ENCODE measurements around the gene RANBP1.
"Not testable (repeated sequence)": the region's sequence is repeated elsewhere in the genome, so short reads cannot be mapped to it uniquely, and the experiment has no call there.

The RANBP1 gene

GRCh38 chr22:20157430-20158183 is 41.7 kb downstream of the RANBP1 start:
- WGBS, 2 experiments (ENCODE audit: insufficient coverage in 2 of 2) = 77 to 84% methylated on average over 7 to 8 of the region's 15 CpGs
- Histone ChIP-seq H3K4me3 (ENCODE audit: extremely low read depth, insufficient read depth, low read length, poor library complexity, severe bottlenecking) (no peak overlapping the region), H3K36me3 (ENCODE audit: control insufficient read depth, insufficient read depth, low read length) (no peaks in the 10 kb centered on the region), H3K4me1 (ENCODE audit: control insufficient read depth, insufficient read depth, low read length, poor library complexity, severe bottlenecking) (peaks cover 3% of the 10 kb centered on the region), H3K9me3 (ENCODE audit: control insufficient read depth, low read length) (no peaks in the 10 kb centered on the region), H3K27ac (ENCODE audit: low read depth, low read length, severe bottlenecking) (no peak overlapping the region)

- Histone ChIP-seq H3K9me3 (ENCODE audit: control insufficient read depth, low read length) (no peaks in the 10 kb centered on the region), H3K4me3 (ENCODE audit: extremely low read depth, insufficient read depth, low read length, poor library complexity, severe bottlenecking) (no peak overlapping the region), H3K27ac (ENCODE audit: low read depth, low read length, severe bottlenecking) (no peak overlapping the region), H3K36me3 (ENCODE audit: control insufficient read depth, insufficient read depth, low read length) (no peaks in the 10 kb centered on the region), H3K4me1 (ENCODE audit: control insufficient read depth, insufficient read depth, low read length, poor library complexity, severe bottlenecking) (peaks cover 3% of the 10 kb centered on the region)
- 88 to 89% methylated on average over 11 to 12 of the region's 15 CpGs for WGBS, 2 experiments (ENCODE audit: insufficient coverage in 2 of 2)
Observed at GRCh38 chr22:20158391-20159036, 42.6 kb downstream of the RANBP1 start.

GRCh38 chr22:20159076-20159475 is 43.2 kb downstream of the RANBP1 start:
- Histone ChIP-seq H3K4me1 (ENCODE audit: control insufficient read depth, insufficient read depth, low read length, poor library complexity, severe bottlenecking) (peaks cover 3% of the 10 kb centered on the region), H3K9me3 (ENCODE audit: control insufficient read depth, low read length) (no peaks in the 10 kb centered on the region), H3K36me3 (ENCODE audit: control insufficient read depth, insufficient read depth, low read length) (no peaks in the 10 kb centered on the region), H3K27ac (ENCODE audit: low read depth, low read length, severe bottlenecking) (no peak overlapping the region), H3K4me3 (ENCODE audit: extremely low read depth, insufficient read depth, low read length, poor library complexity, severe bottlenecking) (no peak overlapping the region)
- 30 to 40% methylated on average over 7 to 8 of the region's 9 CpGs for WGBS, 2 experiments (ENCODE audit: insufficient coverage in 2 of 2)

GRCh38 chr22:20159531-20159930 is 43.6 kb downstream of the RANBP1 start:
- not testable (repeated sequence) for H3K36me3 ChIP-seq (ENCODE audit: control insufficient read depth, insufficient read depth, low read length); H3K4me3 ChIP-seq (ENCODE audit: extremely low read depth, insufficient read depth, low read length, poor library complexity, severe bottlenecking); H3K4me1 ChIP-seq (ENCODE audit: control insufficient read depth, insufficient read depth, low read length, poor library complexity, severe bottlenecking); H3K27ac ChIP-seq (ENCODE audit: low read depth, low read length, severe bottlenecking); H3K9me3 ChIP-seq (ENCODE audit: control insufficient read depth, low read length)
- 86% methylated on average over 1 of the region's 14 CpGs; no CpG with 5 or more reads in 1 of the 2 experiments for WGBS, 2 experiments (ENCODE audit: insufficient coverage in 2 of 2)

GRCh38 chr22:20160041-20160440 is 44.1 kb downstream of the RANBP1 start:
- Histone ChIP-seq H3K4me1 (ENCODE audit: control insufficient read depth, insufficient read depth, low read length, poor library complexity, severe bottlenecking) (peaks cover 3% of the 10 kb centered on the region), H3K36me3 (ENCODE audit: control insufficient read depth, insufficient read depth, low read length) (no peaks in the 10 kb centered on the region), H3K27ac (ENCODE audit: low read depth, low read length, severe bottlenecking) (no peak overlapping the region), H3K4me3 (ENCODE audit: extremely low read depth, insufficient read depth, low read length, poor library complexity, severe bottlenecking) (no peak overlapping the region), H3K9me3 (ENCODE audit: control insufficient read depth, low read length) (no peaks in the 10 kb centered on the region)
- WGBS, 2 experiments (ENCODE audit: insufficient coverage in 2 of 2) = 84 to 89% methylated on average over 4 to 5 of the region's 10 CpGs

GRCh38 chr22:20164863-20165262 is 49.0 kb downstream of the RANBP1 start:
- 92 to 93% methylated on average over 6 to 10 of the region's 11 CpGs for WGBS, 2 experiments (ENCODE audit: insufficient coverage in 2 of 2)
- no peaks in the 10 kb centered on the region for H3K36me3 ChIP-seq (ENCODE audit: control insufficient read depth, insufficient read depth, low read length)
- H3K27ac ChIP-seq (ENCODE audit: low read depth, low read length, severe bottlenecking) = no peak overlapping the region
- H3K4me3 ChIP-seq (ENCODE audit: extremely low read depth, insufficient read depth, low read length, poor library complexity, severe bottlenecking) = no peak overlapping the region
- H3K9me3 ChIP-seq (ENCODE audit: control insufficient read depth, low read length) = no peaks in the 10 kb centered on the region
- H3K4me1 ChIP-seq (ENCODE audit: control insufficient read depth, insufficient read depth, low read length, poor library complexity, severe bottlenecking) = no peaks in the 10 kb centered on the region

GRCh38 chr22:20165421-20165820 is 49.5 kb downstream of the RANBP1 start:
- WGBS, 2 experiments (ENCODE audit: insufficient coverage in 2 of 2) = 91 to 93% methylated on average over 6 to 12 of the region's 12 CpGs
- Histone ChIP-seq H3K9me3 (ENCODE audit: control insufficient read depth, low read length) (no peaks in the 10 kb centered on the region), H3K4me1 (ENCODE audit: control insufficient read depth, insufficient read depth, low read length, poor library complexity, severe bottlenecking) (no peaks in the 10 kb centered on the region), H3K36me3 (ENCODE audit: control insufficient read depth, insufficient read depth, low read length) (no peaks in the 10 kb centered on the region), H3K4me3 (ENCODE audit: extremely low read depth, insufficient read depth, low read length, poor library complexity, severe bottlenecking) (no peak overlapping the region), H3K27ac (ENCODE audit: low read depth, low read length, severe bottlenecking) (no peak overlapping the region)

- 88% methylated on average over 3 to 5 of the region's 7 CpGs for WGBS, 2 experiments (ENCODE audit: insufficient coverage in 2 of 2)
- Histone ChIP-seq H3K4me1 (ENCODE audit: control insufficient read depth, insufficient read depth, low read length, poor library complexity, severe bottlenecking) (no peaks in the 10 kb centered on the region), H3K36me3 (ENCODE audit: control insufficient read depth, insufficient read depth, low read length) (no peaks in the 10 kb centered on the region), H3K27ac (ENCODE audit: low read depth, low read length, severe bottlenecking) (no peak overlapping the region), H3K4me3 (ENCODE audit: extremely low read depth, insufficient read depth, low read length, poor library complexity, severe bottlenecking) (no peak overlapping the region), H3K9me3 (ENCODE audit: control insufficient read depth, low read length) (no peaks in the 10 kb centered on the region)
Observed at GRCh38 chr22:20165913-20166312, 50.0 kb downstream of the RANBP1 start.

- H3K4me3 ChIP-seq (ENCODE audit: extremely low read depth, insufficient read depth, low read length, poor library complexity, severe bottlenecking) = no peak overlapping the region
- no peak overlapping the region for H3K27ac ChIP-seq (ENCODE audit: low read depth, low read length, severe bottlenecking)
- no peaks in the 10 kb centered on the region for H3K4me1 ChIP-seq (ENCODE audit: control insufficient read depth, insufficient read depth, low read length, poor library complexity, severe bottlenecking)
- no peaks in the 10 kb centered on the region for H3K9me3 ChIP-seq (ENCODE audit: control insufficient read depth, low read length)
- no peaks in the 10 kb centered on the region for H3K36me3 ChIP-seq (ENCODE audit: control insufficient read depth, insufficient read depth, low read length)
- WGBS, 2 experiments (ENCODE audit: insufficient coverage in 2 of 2) = 90 to 92% methylated on average over 9 of the region's 9 CpGs
Observed at GRCh38 chr22:20166703-20167102, 50.8 kb downstream of the RANBP1 start.

- Histone ChIP-seq H3K9me3 (ENCODE audit: control insufficient read depth, low read length) (no peaks in the 10 kb centered on the region), H3K4me3 (ENCODE audit: extremely low read depth, insufficient read depth, low read length, poor library complexity, severe bottlenecking) (no peak overlapping the region), H3K27ac (ENCODE audit: low read depth, low read length, severe bottlenecking) (no peak overlapping the region), H3K36me3 (ENCODE audit: control insufficient read depth, insufficient read depth, low read length) (no peaks in the 10 kb centered on the region), H3K4me1 (ENCODE audit: control insufficient read depth, insufficient read depth, low read length, poor library complexity, severe bottlenecking) (no peaks in the 10 kb centered on the region)
- 79 to 82% methylated on average over 18 to 19 of the region's 19 CpGs for WGBS, 2 experiments (ENCODE audit: insufficient coverage in 2 of 2)
Observed at GRCh38 chr22:20167643-20168322, 51.9 kb downstream of the RANBP1 start.

Data from mesodermal cell (in vitro differentiated cells).